K562 (cell line): Measurements from ENCODE around the gene PCSK6. TPM values are rescaled to one million over a fixed set of nuclear protein-coding genes. Genes with fewer than 3 reads are reported as not detected.

Experiments used
- ATAC-seq: fragments of 200-7000 bp; cut with Tn5 transposase; 3 replicates; pipeline ENCODE4 v1.9.1; 2020; ENCODE audit warnings: moderate library complexity
- BruUV-seq: library from RNA; stranded (reverse); fragments of 400-500 nt; replicated peaks from 2 replicates; lab custom pipeline; 2021; lab: Mats Ljungman, UMichigan
- CTCF ChIA-PET: fragments of 300-600 bp; formaldehyde crosslinking; extraction: SDS; loops from one replicate; lab custom pipeline; 2021; ENCODE audit warnings: low intra/inter-chr PET ratio; lab: Yijun Ruan, JAX
- POLR2A ChIA-PET: fragments of 300-600, 350-650 bp; sonication (Branson Sonifier 250); formaldehyde crosslinking; extraction: SDS; loops from one replicate; lab custom pipeline; 2021; ENCODE audit warnings: antibody characterized with exemption, inconsistent platforms; lab: Yijun Ruan, JAX
- DNase-seq, 4 experiments: peaks; one replicate each; pipeline versions ENCODE4 v3.0.0 to v3.0.0-alpha.2; 2011 to 2018; ENCODE audit warnings: low spot score in 3 of 4, mixed read lengths in 3 of 4; ENCODE audit errors: extremely low read depth in 1 of 4
- FAIRE-seq: peaks from 2 replicates; lab custom pipeline; 2011; peaks lifted over from hg19 to GRCh38; lab: Jason Lieb, UNC
- H2AFZ ChIP-seq: 2 replicates; pipeline ENCODE4 v1.6.0; 2011; ENCODE audit warnings: low read depth, low read length, control low read depth, inconsistent platforms
- H3K27ac ChIP-seq: fragments of 200-600 bp; 3 replicates; pipeline ENCODE4 v1.8.0; 2011; ENCODE audit warnings: low read depth, mild to moderate bottlenecking, control low read depth, inconsistent platforms, low read length, moderate library complexity, mixed read lengths; ENCODE audit errors: extremely low read depth
- H3K27me3 ChIP-seq, 2 experiments: fragments of 300-600 bp in 1 of 2; 2 replicates in 1 of 2; 3 replicates in 1 of 2; pipeline versions ENCODE4 v1.6.0 to v1.8.0; 2011; ENCODE audit warnings: inconsistent platforms in 2 of 2, low read length in 2 of 2, mild to moderate bottlenecking in 1 of 2, mixed read lengths in 1 of 2, moderate library complexity in 1 of 2; ENCODE audit not compliant: control insufficient read depth in 2 of 2, insufficient read depth in 2 of 2
- H3K36me3 ChIP-seq: fragments of 300-600 bp; 3 replicates; pipeline ENCODE4 v1.8.0; 2011; ENCODE audit warnings: mild to moderate bottlenecking, low read length, inconsistent platforms; ENCODE audit not compliant: control insufficient read depth, insufficient read depth
- H3K4me1 ChIP-seq, 2 experiments: fragments of 200-600 bp in 1 of 2; replicated peaks in 1 of 2; 2 replicates in 1 of 2; 3 replicates in 1 of 2; pipeline versions ENCODE4 v1.5.1 to v1.8.0; 2011; ENCODE audit warnings: inconsistent platforms in 2 of 2, low read length in 2 of 2, mild to moderate bottlenecking in 1 of 2, mixed read lengths in 1 of 2, moderate library complexity in 1 of 2; ENCODE audit not compliant: control insufficient read depth in 2 of 2, insufficient read depth in 2 of 2
- H3K4me2 ChIP-seq: 2 replicates; pipeline ENCODE4 v1.6.1; 2011; ENCODE audit warnings: low read length, control low read depth, inconsistent platforms, mixed read lengths; ENCODE audit not compliant: insufficient read depth
- H3K4me3 ChIP-seq: fragments of 200-600 bp; sonication (generic), shearing (Covaris generic); 2 replicates; pipeline ENCODE4 v1.5.1; 2016; ENCODE audit warnings: control low read depth, inconsistent platforms
- H3K79me2 ChIP-seq: fragments of 200-600 bp; 3 replicates; pipeline ENCODE4 v1.8.0; 2011; ENCODE audit warnings: low read length, inconsistent platforms; ENCODE audit not compliant: control insufficient read depth, insufficient read depth
- H3K9ac ChIP-seq, 2 experiments: 2 replicates each; pipeline versions ENCODE4 v1.6.0 to v1.6.1; 2011; ENCODE audit warnings: low read depth in 2 of 2, low read length in 2 of 2, control low read depth in 1 of 2, inconsistent platforms in 1 of 2, mild to moderate bottlenecking in 1 of 2, mixed read lengths in 1 of 2; ENCODE audit not compliant: insufficient read depth in 1 of 2
- H3K9me1 ChIP-seq: one replicate; pipeline ENCODE4 v1.6.0; 2011; ENCODE audit warnings: inconsistent platforms, mild to moderate bottlenecking, low read length, moderate library complexity; ENCODE audit not compliant: control insufficient read depth, insufficient read depth
- H3K9me3 ChIP-seq: replicated peaks from 2 replicates; pipeline ENCODE4 v1.5.1; 2011; ENCODE audit warnings: low read depth, low read length, inconsistent platforms; ENCODE audit not compliant: control insufficient read depth, insufficient read depth
- H4K20me1 ChIP-seq: replicated peaks from 2 replicates; pipeline ENCODE4 v1.6.1; 2011; ENCODE audit warnings: low read length, inconsistent platforms, mixed read lengths; ENCODE audit not compliant: control insufficient read depth, insufficient read depth
- CGGBP1 ChIP-seq: fragments of 250-450 bp; sonication (Bioruptor Pico); IDR thresholded peaks from 2 replicates; pipeline ENCODE4 v1.9.0; 2021; ENCODE audit warnings: mild to moderate bottlenecking
- CHCHD3 ChIP-seq: fragments of 250-450 bp; sonication (Bioruptor Pico); IDR thresholded peaks from 2 replicates; pipeline ENCODE4 v2.1.2; 2022; ENCODE audit warnings: mild to moderate bottlenecking
- CREB3L1 ChIP-seq: fragments of 450-650 bp; IDR thresholded peaks from 2 replicates; pipeline ENCODE4 v1.6.1; 2014; ENCODE audit warnings: low read depth, mild to moderate bottlenecking, moderate library complexity, borderline replicate concordance
- CREB5 ChIP-seq: fragments of 250-450 bp; sonication (Bioruptor Pico); IDR thresholded peaks from 2 replicates; pipeline ENCODE4 v1.5.0; 2020; ENCODE audit warnings: mild to moderate bottlenecking
- HNRNPUL1 ChIP-seq: fragments of 200-400 bp; formaldehyde crosslinking; IDR thresholded peaks from 2 replicates; pipeline ENCODE4 v1.6.1; 2017; ENCODE audit warnings: low read length
- MTA3 ChIP-seq: fragments of 450-650 bp; formaldehyde crosslinking; IDR thresholded peaks from 2 replicates; pipeline ENCODE4 v1.6.1; 2017; ENCODE audit warnings: mild to moderate bottlenecking, borderline replicate concordance
- RBM17 ChIP-seq: fragments of 200-400 bp; formaldehyde crosslinking; IDR thresholded peaks from 2 replicates; pipeline ENCODE4 v1.6.1; 2017; ENCODE audit warnings: low read depth, mild to moderate bottlenecking, low read length, borderline replicate concordance
- SREBF2 ChIP-seq: sonication (generic); formaldehyde crosslinking; IDR thresholded peaks from 2 replicates; pipeline ENCODE4 v1.4.0; 2020; ENCODE audit warnings: mild to moderate bottlenecking, missing genetic modification reagents
- ZBTB43 ChIP-seq: sonication (generic); formaldehyde crosslinking; IDR thresholded peaks from 2 replicates; pipeline ENCODE4 v1.8.0; 2023; ENCODE audit warnings: mild to moderate bottlenecking, missing genetic modification reagents
- ZBTB5 ChIP-seq: fragments of 450-650 bp; IDR thresholded peaks from 2 replicates; pipeline ENCODE4 v1.6.1; 2017; ENCODE audit warnings: antibody characterized with exemption
- ZNF41 ChIP-seq: fragments of 250-450 bp; sonication (Bioruptor Pico); conservative IDR thresholded peaks from 2 replicates; pipeline ENCODE4 v1.4.0; 2020; ENCODE audit warnings: mild to moderate bottlenecking
- ZNF518B ChIP-seq: fragments of 250-450 bp; sonication (Bioruptor Pico); IDR thresholded peaks from 2 replicates; pipeline ENCODE4 v1.5.0; 2021; ENCODE audit warnings: mild to moderate bottlenecking, moderate library complexity
- WGBS: fragments of 100-300 bp; shearing (Covaris generic); methylation state at CpG from one replicate; pipeline ENCODE4 v1.1.6; 2016; ENCODE audit warnings: low coverage, mixed read lengths; ENCODE audit not compliant: insufficient coverage; ENCODE audit errors: missing lambda C conversion rate; 5-methylcytosine and 5-hydroxymethylcytosine counted together
- in situ Hi-C: fragments of 300-500 bp; cut with MboI; formaldehyde crosslinking; loops from 4 replicates; pipeline ENCODE4 v1.15.0; 2018; ENCODE audit warnings: inconsistent platforms, mixed read lengths
- intact Hi-C: fragments of 100-400 bp; cut with micrococcal nuclease; formaldehyde crosslinking; loops from 2 replicates; pipeline ENCODE4 v1.14.2; 2022
- polyA plus RNA-seq, 8 experiments: library from polyadenylated mRNA; depleted of rRNA in 4 of 8; stranded (reverse) in 5 of 8; unstranded in 3 of 8; fragments of >200 nt; fragmentation: Nextera tagmentation in 2 of 8; fragmentation: Illumina TruSeq in 1 of 8; extraction: Ambion mirVana in 2 of 8; extraction: Trizol in 1 of 8; gene quantifications; 2 replicates each; pipeline versions ENCODE4 v1.2.1 to v1.2.3, GENCODE V29; 2011 to 2014; ENCODE audit warnings: inconsistent platforms in 1 of 8, missing spikeins in 1 of 8
- total RNA-seq, 7 experiments: library from RNA; depleted of rRNA in 6 of 7; stranded (reverse); fragments of >200 nt in 6 of 7; fragmentation: Illumina TruSeq in 2 of 7; extraction: Trizol in 2 of 7; gene quantifications; 2 replicates each; pipeline versions ENCODE4 v1.2.1 to v1.2.3, GENCODE V29; 2011 to 2021; ENCODE audit warnings: low replicate concordance in 1 of 7

The PCSK6 gene
- total and polyA plus RNA-seq, 9 of the 15 experiments (the other 6 are each of a cell fraction or from before 2014, with no cell fraction given), result 2.2 to 32.6 (median 14.5) TPM

GRCh38 chr15:101474983-101475382, 14.5 kb downstream of the PCSK6 start:
- intact Hi-C loops, result no loop called here

More at GRCh38 chr15:101474983-101475382, 14.5 kb downstream of the PCSK6 start:
- H3K4me2 ChIP-seq, result no peak overlapping the region
- H2AFZ ChIP-seq, result no peak overlapping the region
- peaks cover 32% of the 10 kb centered on the region for H3K79me2 ChIP-seq
- DNase-seq (no peak), FAIRE-seq (no peak), ATAC-seq (no peak)
- BruUV-seq, result no TSS peak
- ChIA-PET POLR2A (interaction anchor here (0.8 kb wide), 1 partner anchor 19 kb away, joined by 3 read pairs; no protein-coding TSS in a partner anchor), CTCF (no interaction called here)
- H3K9ac ChIP-seq, result no peak overlapping the region
- H3K9me3 ChIP-seq, result no peaks in the 10 kb centered on the region
- no peak overlapping the region for H3K27ac ChIP-seq
- 53% methylated on average over 7 of the region's 7 CpGs for WGBS
- H3K27me3 ChIP-seq, result peaks cover 0 to 9% of the 10 kb centered on the region in 2 experiments; a peak in 1 of 5 replicates
- H3K36me3 ChIP-seq, result no peaks in the 10 kb centered on the region; the same call in 2 of the 3 replicates
- no peaks in the 10 kb centered on the region for H3K9me1 ChIP-seq
- no peak overlapping the region for H3K4me3 ChIP-seq
- TF ChIP-seq SREBF2 (CRISPR knock-in tag) (no peak), CGGBP1 (CRISPR knock-in tag) (no peak), CREB3L1 (no peak), CREB5 (CRISPR knock-in tag) (no peak), ZNF41 (CRISPR knock-in tag) (no peak), RBM17 (no peak), ZNF518B (no peak), MTA3 (no peak), CHCHD3 (no peak), ZBTB5 (no peak), ZBTB43 (CRISPR knock-in tag) (no peak), HNRNPUL1 (no peak)
- in situ Hi-C loops, result no loop called here
- H4K20me1 ChIP-seq, result peaks cover 13% of the 10 kb centered on the region; the same call in 1 of the 2 replicates
- H3K4me1 ChIP-seq, result peaks cover 24 to 30% of the 10 kb centered on the region in 2 experiments; a peak in 4 of 5 replicates
